RWPE2 (cell line): ENCODE data around the gene GAPVD1.

ENCODE experiments used
- ATAC-seq: fragments of 200-7000 bp; cut with Tn5 transposase; 3 replicates; pipeline ENCODE4 v1.9.1; 2021; ENCODE audit warnings: low read depth
- DNase-seq: peaks from one replicate; pipeline ENCODE4 v3.0.0-alpha.2; 2020; ENCODE audit warnings: low spot score
- H3K27ac ChIP-seq: fragments of 450-650 bp; 2 replicates; pipeline ENCODE4 v1.5.1; 2017; ENCODE audit warnings: mild to moderate bottlenecking; ENCODE audit not compliant: poor library complexity, severe bottlenecking
- H3K27me3 ChIP-seq: fragments of 250-450 bp; sonication (Bioruptor Pico); 2 replicates; pipeline ENCODE4 v1.5.1; 2021; ENCODE audit warnings: mild to moderate bottlenecking, moderate library complexity; ENCODE audit not compliant: insufficient read depth, poor library complexity, severe bottlenecking
- H3K36me3 ChIP-seq: fragments of 250-450 bp; sonication (Bioruptor Pico); 2 replicates; pipeline ENCODE4 v1.5.1; 2020; ENCODE audit warnings: low read depth, mild to moderate bottlenecking, moderate library complexity
- H3K4me1 ChIP-seq: fragments of 250-450 bp; sonication (Bioruptor Pico); 2 replicates; pipeline ENCODE4 v1.5.1; 2021; ENCODE audit warnings: mild to moderate bottlenecking, moderate library complexity; ENCODE audit not compliant: insufficient read depth, poor library complexity, severe bottlenecking
- H3K4me3 ChIP-seq: fragments of 250-450 bp; sonication (Bioruptor Pico); 2 replicates; pipeline ENCODE4 v1.5.1; 2021; ENCODE audit warnings: mild to moderate bottlenecking, moderate library complexity; ENCODE audit not compliant: severe bottlenecking
- H3K9me3 ChIP-seq: fragments of 250-450 bp; sonication (Bioruptor Pico); 2 replicates; pipeline ENCODE4 v1.5.1; 2021; ENCODE audit warnings: mild to moderate bottlenecking, moderate library complexity; ENCODE audit not compliant: severe bottlenecking
- CTCF ChIP-seq: fragments of 450-650 bp; IDR thresholded peaks from one replicate; pipeline ENCODE4 v1.5.1; 2017; ENCODE audit warnings: mild to moderate bottlenecking, moderate library complexity; ENCODE audit not compliant: poor library complexity, severe bottlenecking

GAPVD1 gene

GRCh38 chr9:125238127-125238914 is 23.3 kb upstream of the GAPVD1 start:
- Histone ChIP-seq H3K27me3 (no peaks in the 10 kb centered on the region), H3K36me3 (peaks cover 72% of the 10 kb centered on the region), H3K9me3 (no peaks in the 10 kb centered on the region), H3K27ac (peak overlapping the region; percentile 80), H3K4me3 (peak overlapping the region; percentile 74), H3K4me1 (peaks cover 31% of the 10 kb centered on the region)
- DNase-seq (no peak), ATAC-seq (no peak)
- TF ChIP-seq CTCF, result no peak

- DNase-seq (no peak), ATAC-seq (no peak)
- Histone ChIP-seq H3K27me3 (no peaks in the 10 kb centered on the region), H3K4me3 (peak overlapping the region; percentile 74), H3K27ac (peak overlapping the region; percentile 80), H3K4me1 (peaks cover 37% of the 10 kb centered on the region), H3K36me3 (peaks cover 66% of the 10 kb centered on the region), H3K9me3 (no peaks in the 10 kb centered on the region)
- TF ChIP-seq CTCF, result no peak
Observed at GRCh38 chr9:125238915-125239446, 22.6 kb upstream of the GAPVD1 start.

GRCh38 chr9:125239631-125240597 is 21.7 kb upstream of the GAPVD1 start:
- Histone ChIP-seq H3K9me3 (no peaks in the 10 kb centered on the region), H3K36me3 (peaks cover 61% of the 10 kb centered on the region), H3K27ac (peak overlapping the region; percentile 80), H3K4me1 (peaks cover 41% of the 10 kb centered on the region), H3K4me3 (peak overlapping the region; percentile 74), H3K27me3 (no peaks in the 10 kb centered on the region)
- ATAC-seq (no peak), DNase-seq (no peak)
- no peak for TF ChIP-seq CTCF

GRCh38 chr9:125240649-125240999 is 21.0 kb upstream of the GAPVD1 start:
- H3K4me1 ChIP-seq, result peaks cover 41% of the 10 kb centered on the region
- H3K36me3 ChIP-seq, result peaks cover 54% of the 10 kb centered on the region
- peak overlapping the region; percentile 80 for H3K27ac ChIP-seq
- H3K27me3 ChIP-seq, result no peaks in the 10 kb centered on the region
- no peak for ATAC-seq
- no peaks in the 10 kb centered on the region for H3K9me3 ChIP-seq
- peak overlapping the region; percentile 74 for H3K4me3 ChIP-seq
- peak; percentile 55 for DNase-seq
- no peak for TF ChIP-seq CTCF
